OCI-LY1 (cell line): ENCODE data around the gene DDX10.

Experiments
- CTCF ChIP-seq: fragments of 200-600 bp; sonication (generic), shearing (Covaris generic); IDR thresholded peaks from 2 replicates; pipeline ENCODE4 v1.5.1; 2017; ENCODE audit warnings: mild to moderate bottlenecking, antibody characterized with exemption, low read length, moderate library complexity, mixed read lengths
- EZH2 ChIP-seq: fragments of 200-600 bp; sonication (generic), shearing (Covaris generic); IDR thresholded peaks from 2 replicates; pipeline ENCODE4 v1.8.0; 2017; ENCODE audit warnings: borderline replicate concordance, mixed run types, mild to moderate bottlenecking, antibody characterized with exemption, low read length, moderate library complexity, mixed read lengths

- TF ChIP-seq CTCF (no peak), EZH2 (no peak)
These were observed 296.2 kb downstream of the DDX10 start for GRCh38 chr11:108961095-108961494.
